Measurements from ENCODE around the gene HCFC1R1. TPM values are rescaled to one million over a fixed set of nuclear protein-coding genes. Genes with fewer than 3 reads are reported as not detected.
"Not testable (repeated sequence)": the region's sequence is repeated elsewhere in the genome, so short reads cannot be mapped to it uniquely, and the experiment has no call there.

Gene HCFC1R1
- total and polyA plus RNA-seq, 2 donors (not counting 1 experiment from before 2014, with no cell fraction given): 17.9 to 24.8 TPM

DNA sequence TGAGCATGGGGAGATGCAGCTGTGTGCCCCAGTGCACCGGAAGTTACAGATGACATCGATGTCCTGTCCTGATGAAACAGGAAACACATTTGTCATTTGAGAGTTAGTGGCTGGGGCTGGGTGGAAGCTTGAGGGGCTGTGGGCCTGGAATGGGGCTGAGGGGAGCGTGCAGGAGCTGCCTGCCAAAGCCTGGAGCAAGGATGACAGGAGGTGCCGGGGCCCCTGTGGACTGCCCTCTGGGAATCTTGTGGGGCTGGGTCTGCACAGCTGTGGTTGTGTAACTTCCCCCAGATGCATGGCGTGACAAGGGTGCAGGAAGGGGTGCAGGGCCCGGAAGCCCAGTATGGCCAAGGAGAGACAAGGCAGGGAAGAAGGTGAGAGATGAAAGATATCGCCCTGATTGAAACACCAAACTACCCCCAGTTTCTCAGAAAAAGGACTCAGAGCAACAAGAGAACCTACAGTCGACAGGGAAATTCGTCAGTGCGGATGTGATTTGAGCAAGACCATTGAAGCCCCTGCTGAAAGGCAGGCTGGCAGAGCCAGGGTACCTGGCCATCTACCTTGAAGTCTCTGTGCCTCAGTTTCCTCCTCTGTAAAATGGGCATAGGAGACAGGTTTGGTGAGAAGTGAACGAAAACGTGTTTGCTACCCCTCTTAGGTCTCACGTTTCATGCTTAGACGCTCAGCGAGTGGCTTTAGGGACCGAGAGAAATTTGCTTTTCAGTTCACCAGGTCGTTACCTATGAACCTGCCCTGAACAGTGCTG is 31.4 kb upstream of the HCFC1R1 start:
- Histone ChIP-seq H3K4me2 (replicated peaks; ENCODE audit: low read depth, low read length, poor library complexity, severe bottlenecking) (peak overlapping the region; percentile 33), H3K27ac (ENCODE audit: low read length in 2 of 2) (no peak overlapping the region), H3K79me2 (ENCODE audit: control insufficient read depth, insufficient read depth, low read length) (no peaks in the 10 kb centered on the region), H4K20me1 (ENCODE audit: control insufficient read depth, insufficient read depth, low read length, poor library complexity, severe bottlenecking) (no peaks in the 10 kb centered on the region), H3K9me3 (ENCODE audit: control extremely low read depth in 1 of 3, control insufficient read depth in 2 of 3, insufficient read depth in 1 of 3, low read length in 2 of 3) (no peaks in the 10 kb centered on the region), H3K4me3 (ENCODE audit: control extremely low read depth in 1 of 5, extremely low read depth in 1 of 5, insufficient read depth in 1 of 5, low read depth in 2 of 5, low read length in 4 of 5) (peak overlapping the region in 1 of 5 experiments; percentile 12), H3K9ac (ENCODE audit: low read length) (no peak overlapping the region), H2AFZ (ENCODE audit: insufficient read depth, low read depth, low read length, poor library complexity, severe bottlenecking) (no peak overlapping the region), H3K4me1 (ENCODE audit: control insufficient read depth in 2 of 2, insufficient read depth in 2 of 2, low read length in 2 of 2) (peaks cover 20 to 22% of the 10 kb centered on the region in 2 donors), H3K36me3 (replicated peaks in 1 of 2; ENCODE audit: control extremely low read depth in 1 of 2, control insufficient read depth in 1 of 2, extremely low read depth in 1 of 2, insufficient read depth in 2 of 2, low read length in 1 of 2) (no peaks in the 10 kb centered on the region), H3K27me3 (replicated peaks in 1 of 4; ENCODE audit: control extremely low read depth in 1 of 4, control insufficient read depth in 3 of 4, insufficient read depth in 4 of 4, low read length in 3 of 4) (peaks cover 0 to 8% (median 0%) of the 10 kb centered on the region in 4 experiments)
- ChIA-PET POLR2A (no interaction called here), CTCF (interaction anchor here (0.6 to 6.5 kb wide), 4 partner anchors 22 to 72 kb away, joined by 3 to 140 read pairs (median 4); no protein-coding TSS in a partner anchor)
- Mint-ChIP-seq H3K27ac (no peak overlapping the region), H3K27me3 (no peaks in the 10 kb centered on the region), H3K9me3 (ENCODE audit: insufficient read depth) (no peaks in the 10 kb centered on the region), H3K4me1 (peaks cover 26% of the 10 kb centered on the region), H3K4me3 (peak overlapping the region; percentile 11)
- DNase-seq (no peak), ATAC-seq (ENCODE audit: low read depth) (no peak)
- intact Hi-C loops (cut with micrococcal nuclease): no loop called here
- whole genome bisulfite sequencing (ENCODE audit: insufficient coverage): 47% methylated on average over 14 of the region's 17 CpGs
- no peak for TF ChIP-seq CTCF (IDR thresholded peaks at IDR 0.05)
- TF ChIP-seq EZH2 (IDR thresholded peaks at IDR 0.05; ENCODE audit: borderline replicate concordance, insufficient read depth, low read depth, low read length, poor library complexity, severe bottlenecking): no peak

DNA sequence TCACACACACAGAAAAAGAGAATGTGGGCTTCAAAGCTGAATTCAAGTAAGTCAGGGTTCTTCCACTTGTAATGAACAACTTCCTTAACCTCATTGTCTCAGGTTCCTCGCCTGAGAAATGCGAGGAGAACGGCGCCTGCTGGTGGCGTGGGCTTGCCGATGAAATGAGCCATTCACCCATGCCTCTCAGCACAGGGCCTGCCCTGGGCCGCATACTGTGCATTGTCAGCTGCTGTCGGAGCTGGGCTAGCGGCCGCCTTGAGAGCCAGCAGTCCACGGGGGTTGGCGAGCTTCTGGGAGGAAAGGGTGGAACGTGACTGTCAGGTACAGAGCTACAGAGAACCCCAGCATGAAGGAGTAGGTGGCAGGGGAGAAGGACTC is 29.6 kb upstream of the HCFC1R1 start:
- H3K4me3 ChIP-seq (ENCODE audit: control extremely low read depth in 1 of 5, extremely low read depth in 1 of 5, insufficient read depth in 1 of 5, low read depth in 2 of 5, low read length in 4 of 5); H4K20me1 ChIP-seq (ENCODE audit: control insufficient read depth, insufficient read depth, low read length, poor library complexity, severe bottlenecking); H3K4me3 Mint-ChIP-seq; POLR2A ChIA-PET; H3K27me3 Mint-ChIP-seq; H3K79me2 ChIP-seq (ENCODE audit: control insufficient read depth, insufficient read depth, low read length); H3K27ac Mint-ChIP-seq; H3K36me3 ChIP-seq (replicated peaks in 1 of 2; ENCODE audit: control extremely low read depth in 1 of 2, control insufficient read depth in 1 of 2, extremely low read depth in 1 of 2, insufficient read depth in 2 of 2, low read length in 1 of 2); H3K9me3 Mint-ChIP-seq (ENCODE audit: insufficient read depth); H3K9me3 ChIP-seq (ENCODE audit: control extremely low read depth in 1 of 3, control insufficient read depth in 2 of 3, insufficient read depth in 1 of 3, low read length in 2 of 3); DNase-seq; H3K4me2 ChIP-seq (replicated peaks; ENCODE audit: low read depth, low read length, poor library complexity, severe bottlenecking); CTCF ChIA-PET; H3K27ac ChIP-seq (ENCODE audit: low read length in 2 of 2); H2AFZ ChIP-seq (ENCODE audit: insufficient read depth, low read depth, low read length, poor library complexity, severe bottlenecking); H3K9ac ChIP-seq (ENCODE audit: low read length); intact Hi-C loops (cut with micrococcal nuclease); ATAC-seq (ENCODE audit: low read depth): not testable (repeated sequence)
- H3K4me1 ChIP-seq (ENCODE audit: control insufficient read depth in 2 of 2, insufficient read depth in 2 of 2, low read length in 2 of 2): peaks cover 12 to 14% of the 10 kb centered on the region in 2 donors
- WGBS (ENCODE audit: insufficient coverage): 98% methylated on average over 6 of the region's 13 CpGs
- H3K27me3 ChIP-seq (replicated peaks in 1 of 4; ENCODE audit: control extremely low read depth in 1 of 4, control insufficient read depth in 3 of 4, insufficient read depth in 4 of 4, low read length in 3 of 4): peaks cover 0 to 14% (median 5%) of the 10 kb centered on the region in 4 experiments
- H3K4me1 Mint-ChIP-seq: peaks cover 17% of the 10 kb centered on the region

GRCh38 chr16:3052571-3053329 is 29.0 kb upstream of the HCFC1R1 start:
- H3K4me2 ChIP-seq (replicated peaks; ENCODE audit: low read depth, low read length, poor library complexity, severe bottlenecking); H3K9me3 Mint-ChIP-seq (ENCODE audit: insufficient read depth); H2AFZ ChIP-seq (ENCODE audit: insufficient read depth, low read depth, low read length, poor library complexity, severe bottlenecking); H3K4me1 ChIP-seq (ENCODE audit: control insufficient read depth in 2 of 2, insufficient read depth in 2 of 2, low read length in 2 of 2); H3K36me3 ChIP-seq (replicated peaks in 1 of 2; ENCODE audit: control extremely low read depth in 1 of 2, control insufficient read depth in 1 of 2, extremely low read depth in 1 of 2, insufficient read depth in 2 of 2, low read length in 1 of 2); H4K20me1 ChIP-seq (ENCODE audit: control insufficient read depth, insufficient read depth, low read length, poor library complexity, severe bottlenecking); H3K9me3 ChIP-seq (ENCODE audit: control extremely low read depth in 1 of 3, control insufficient read depth in 2 of 3, insufficient read depth in 1 of 3, low read length in 2 of 3); H3K9ac ChIP-seq (ENCODE audit: low read length); intact Hi-C loops (cut with micrococcal nuclease); H3K4me3 Mint-ChIP-seq; H3K27ac Mint-ChIP-seq; ATAC-seq (ENCODE audit: low read depth); H3K79me2 ChIP-seq (ENCODE audit: control insufficient read depth, insufficient read depth, low read length); CTCF ChIA-PET; H3K4me3 ChIP-seq (ENCODE audit: control extremely low read depth in 1 of 5, extremely low read depth in 1 of 5, insufficient read depth in 1 of 5, low read depth in 2 of 5, low read length in 4 of 5); DNase-seq; H3K27ac ChIP-seq (ENCODE audit: low read length in 2 of 2); POLR2A ChIA-PET: not testable (repeated sequence)
- peaks cover 0 to 20% (median 8%) of the 10 kb centered on the region in 4 experiments for H3K27me3 ChIP-seq (replicated peaks in 1 of 4; ENCODE audit: control extremely low read depth in 1 of 4, control insufficient read depth in 3 of 4, insufficient read depth in 4 of 4, low read length in 3 of 4)
- H3K27me3 Mint-ChIP-seq: peaks cover 11% of the 10 kb centered on the region
- WGBS (ENCODE audit: insufficient coverage): 33% methylated on average over 1 of the region's 12 CpGs
- peaks cover 17% of the 10 kb centered on the region for H3K4me1 Mint-ChIP-seq
